SH-SY5Y (cell line): ENCODE measurements around the gene NDUFAB1.

Experiments used
- GATA2 ChIP-seq: IDR thresholded peaks from 2 replicates; pipeline ENCODE4 v1.6.1; 2011; ENCODE audit warnings: mild to moderate bottlenecking, low read depth, low read length
- GATA3 ChIP-seq: IDR thresholded peaks from 2 replicates; pipeline ENCODE4 v1.6.1; 2011; ENCODE audit warnings: low read depth, mild to moderate bottlenecking, low read length, moderate library complexity

NDUFAB1 gene

GRCh38 chr16:23567602-23568001 lies 28.5 kb downstream of the NDUFAB1 start:
- TF ChIP-seq GATA2 (no peak), GATA3 (no peak)

GRCh38 chr16:23566724-23567123 lies 29.4 kb downstream of the NDUFAB1 start:
- TF ChIP-seq GATA3: no peak

GRCh38 chr16:23564575-23565363 lies 31.3 kb downstream of the NDUFAB1 start:
- TF ChIP-seq GATA3 (no peak), GATA2 (no peak)

GRCh38 chr16:23563186-23563585 lies 32.9 kb downstream of the NDUFAB1 start:
- TF ChIP-seq GATA2 (no peak), GATA3 (no peak)

GRCh38 chr16:23562505-23562904 lies 33.6 kb downstream of the NDUFAB1 start:
- TF ChIP-seq GATA2: no peak
- no peak for TF ChIP-seq GATA3

- TF ChIP-seq GATA2: no peak
- no peak for TF ChIP-seq GATA3
These were observed 34.5 kb downstream of the NDUFAB1 start for GRCh38 chr16:23561586-23561985.

GRCh38 chr16:23557779-23558702 lies 38.1 kb downstream of the NDUFAB1 start:
- TF ChIP-seq GATA3 (no peak), GATA2 (no peak)

GRCh38 chr16:23556881-23557778 lies 39.0 kb downstream of the NDUFAB1 start, which contains the start of the genes EARS2 and UBFD1:
EARS2 (minus strand) TSS chr16:23557350; CDS start chr16:23557343, 7 bp downstream.
UBFD1 (plus strand) TSS chr16:23557727; CDS start chr16:23557743, 16 bp downstream.
- TF ChIP-seq GATA3: no peak
- TF ChIP-seq GATA2: peak; percentile 60

- TF ChIP-seq GATA2 (no peak), GATA3 (no peak)
These were observed 41.6 kb downstream of the NDUFAB1 start for GRCh38 chr16:23554536-23554935.

GRCh38 chr16:23552161-23552560 lies 44.0 kb downstream of the NDUFAB1 start:
- no peak for TF ChIP-seq GATA2
- TF ChIP-seq GATA3: no peak

GRCh38 chr16:23549938-23550337 lies 46.2 kb downstream of the NDUFAB1 start:
- no peak for TF ChIP-seq GATA2
- TF ChIP-seq GATA3: no peak

GRCh38 chr16:23544436-23544835 lies 51.7 kb downstream of the NDUFAB1 start:
- TF ChIP-seq GATA2 (no peak), GATA3 (no peak)

GRCh38 chr16:23539984-23540816 lies 55.9 kb downstream of the NDUFAB1 start:
- TF ChIP-seq GATA3 (no peak), GATA2 (no peak)

GRCh38 chr16:23538919-23539278 lies 57.2 kb downstream of the NDUFAB1 start:
- TF ChIP-seq GATA3 (no peak), GATA2 (no peak)

- TF ChIP-seq GATA2: no peak
These were observed 58.7 kb downstream of the NDUFAB1 start for GRCh38 chr16:23537390-23537789.
